Upper lobe of left lung (tissue), 4 donors: ENCODE results near the gene LLCFC1.

Experiments used
- CTCF ChIP-seq, 6 experiments: fragments of 450-650 bp in 4 of 6; fragments of 200-600 bp in 2 of 6; sonication (generic) in 2 of 6; IDR thresholded peaks; one replicate each; pipeline ENCODE4 v1.5.1; 2016 to 2019; ENCODE audit warnings: antibody characterized with exemption in 6 of 6
- EP300 ChIP-seq, 4 donors: sonication (generic); formaldehyde crosslinking; IDR thresholded peaks; one replicate each; pipeline ENCODE4 v1.5.1; 2017; ENCODE audit warnings: antibody characterized with exemption in 4 of 4, control low read depth in 2 of 4
- POLR2A ChIP-seq, 4 donors: fragments of 450-650 bp; IDR thresholded peaks; one replicate each; pipeline ENCODE4 v1.5.1; 2016 to 2017; ENCODE audit warnings: antibody characterized with exemption in 4 of 4, mild to moderate bottlenecking in 2 of 4
- POLR2AphosphoS5 ChIP-seq, 2 donors: sonication (generic); formaldehyde crosslinking; IDR thresholded peaks; one replicate each; pipeline ENCODE4 v1.5.1; 2017; ENCODE audit warnings: antibody characterized with exemption in 2 of 2

- no peak for TF ChIP-seq CTCF (IDR thresholded peaks at IDR 0.05)
- TF ChIP-seq POLR2A (IDR thresholded peaks at IDR 0.05), result no peak
- no peak for TF ChIP-seq POLR2AphosphoS5 (IDR thresholded peaks at IDR 0.05)
- TF ChIP-seq EP300 (IDR thresholded peaks at IDR 0.05), result no peak
Observed at GRCh38 chr7:142939226-142939910, at the start of gene LLCFC1.
